ENCODE measurements around the gene PRKCE.

DNA sequence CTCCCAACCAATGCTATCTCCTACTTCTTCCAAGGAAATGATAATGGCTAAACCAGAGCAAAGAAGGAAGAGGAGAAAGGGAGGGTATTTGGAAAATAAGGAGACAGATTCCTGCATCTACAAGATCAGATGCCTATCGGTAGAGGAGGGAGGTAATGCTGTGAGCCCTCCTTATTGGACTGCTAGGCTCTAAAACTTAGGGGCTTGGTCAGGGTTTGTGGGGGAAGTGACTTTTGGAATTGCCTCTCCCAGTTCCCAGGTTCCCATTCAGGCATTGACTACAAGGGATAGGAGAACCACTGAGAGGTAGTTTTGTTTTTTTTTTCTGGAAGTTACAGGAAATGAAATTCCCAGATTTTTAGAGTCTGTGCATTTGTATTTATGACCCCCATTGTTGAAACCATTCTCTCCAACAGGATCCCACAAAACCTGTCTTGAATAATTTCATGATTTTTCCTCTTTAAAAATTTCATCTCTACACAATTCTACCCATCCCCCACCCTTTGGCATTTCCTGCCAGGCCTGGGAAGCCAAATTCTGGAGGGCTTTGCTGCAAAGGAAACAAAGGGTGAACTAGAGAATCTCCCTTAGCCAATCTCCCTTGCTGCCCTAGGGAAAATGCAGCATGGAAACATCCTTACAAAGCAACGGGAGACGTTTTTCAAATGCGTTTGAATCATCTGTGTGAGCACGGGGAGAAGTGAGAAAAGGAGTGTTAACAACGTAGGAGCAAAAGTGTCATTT lies 363.6 kb downstream of the PRKCE start:
- TF ChIP-seq CTCF (IDR thresholded peaks at IDR 0.05) (no peak), EZH2 (IDR thresholded peaks at IDR 0.05; ENCODE audit: borderline replicate concordance, insufficient read depth, low read depth, low read length, poor library complexity, severe bottlenecking) (no peak)
